CD4-positive, alpha-beta T cell (primary cell): ENCODE measurements around the gene RTP3. TPM values are rescaled to one million over a fixed set of nuclear protein-coding genes. Genes with fewer than 3 reads are reported as not detected.

Experiments used
- ATAC-seq: fragments of 200-7000 bp; cut with Tn5 transposase; one replicate; pipeline ENCODE4 v1.10.0; 2022; ENCODE audit warnings: mild to moderate bottlenecking; ENCODE audit not compliant: poor library complexity
- CTCF ChIA-PET: fragments of 350-600 bp; sonication (Branson Sonifier 250); formaldehyde crosslinking; loops from one replicate; lab custom pipeline; 2021; ENCODE audit warnings: antibody characterized with exemption, inconsistent platforms; lab: Charles Lee
- POLR2A ChIA-PET: fragments of 350-600 bp; sonication (Branson Sonifier 250); formaldehyde crosslinking; loops from one replicate; lab custom pipeline; 2021; ENCODE audit warnings: antibody characterized with exemption, inconsistent platforms; lab: Charles Lee
- DNase-seq, 14 experiments: peaks; one replicate each; pipeline ENCODE4 v3.0.0-alpha.2; 2013 to 2020; ENCODE audit warnings: mixed read lengths in 2 of 14
- H3K27ac ChIP-seq, 2 donors: one replicate each; pipeline versions ENCODE4 v1.5.1 to v1.7.0; 2013; ENCODE audit warnings: low read length in 2 of 2, low read depth in 1 of 2, mild to moderate bottlenecking in 1 of 2
- H3K27me3 ChIP-seq, 2 experiments: 1 replicate in 1 of 2; 2 replicates in 1 of 2; pipeline versions ENCODE4 v1.6.1 to v1.7.0; 2013; ENCODE audit warnings: low read length in 2 of 2, control low read depth in 1 of 2, mild to moderate bottlenecking in 1 of 2, moderate library complexity in 1 of 2; ENCODE audit not compliant: insufficient read depth in 2 of 2, control insufficient read depth in 1 of 2
- H3K36me3 ChIP-seq: one replicate; pipeline ENCODE4 v1.6.1; 2013; ENCODE audit warnings: low read length, control low read depth; ENCODE audit not compliant: insufficient read depth
- H3K4me1 ChIP-seq: one replicate; pipeline ENCODE4 v1.6.1; 2013; ENCODE audit warnings: low read length, control low read depth; ENCODE audit not compliant: insufficient read depth
- H3K4me3 ChIP-seq: one replicate; pipeline ENCODE4 v1.5.1; 2013; ENCODE audit warnings: mild to moderate bottlenecking, low read length, moderate library complexity
- H3K9me3 ChIP-seq, 2 experiments: 1 replicate in 1 of 2; 2 replicates in 1 of 2; pipeline versions ENCODE4 v1.6.1 to v1.7.0; 2013; ENCODE audit warnings: low read length in 2 of 2, mild to moderate bottlenecking in 2 of 2, control low read depth in 1 of 2, moderate library complexity in 1 of 2; ENCODE audit not compliant: control insufficient read depth in 1 of 2, insufficient read depth in 1 of 2
- H3K27ac Mint-ChIP-seq: one replicate; pipeline ENCODE4 v1.8.0; 2020; ENCODE audit warnings: mixed read lengths
- H3K27me3 Mint-ChIP-seq: one replicate; pipeline ENCODE4 v1.8.0; 2021; ENCODE audit warnings: mixed read lengths
- H3K36me3 Mint-ChIP-seq: one replicate; pipeline ENCODE4 v1.8.0; 2021; ENCODE audit warnings: low read depth, mixed read lengths
- H3K4me1 Mint-ChIP-seq: one replicate; pipeline ENCODE4 v1.8.0; 2021; ENCODE audit warnings: low read depth, mixed read lengths
- H3K4me3 Mint-ChIP-seq: one replicate; pipeline ENCODE4 v1.8.0; 2020; ENCODE audit warnings: mild to moderate bottlenecking, mixed read lengths
- H3K9me3 Mint-ChIP-seq: one replicate; pipeline ENCODE4 v1.8.0; 2020; ENCODE audit warnings: mixed read lengths
- CTCF ChIP-seq: fragments of 200-600 bp; IDR thresholded peaks from one replicate; pipeline ENCODE4 v1.8.0; 2022; ENCODE audit warnings: antibody characterized with exemption, mild to moderate bottlenecking
- intact Hi-C, 2 experiments: fragments of 100-400 bp; cut with DNase I in 1 of 2; cut with micrococcal nuclease in 1 of 2; formaldehyde crosslinking; loops; one replicate each; pipeline versions ENCODE4 v1.15.1 to v1.9.0; 2023 to 2025; cut with DNase I, micrococcal nuclease
- total RNA-seq, 174 experiments: library from RNA in 2 of 174; stranded (reverse) in 2 of 174; gene quantifications; one replicate each; pipeline ENCODE4 v1.2.3 and lab custom pipeline; 2021 to 2026

Gene RTP3
- total RNA-seq, 2 experiments from 2014 or later, result not detected

GRCh38 chr3:46479696-46480095 lies 18.1 kb upstream of the RTP3 start:
- ATAC-seq (no peak), DNase-seq (no peak)
- Histone ChIP-seq H3K4me3 (no peak overlapping the region), H3K9me3 (peaks cover 0 to 5% of the 10 kb centered on the region in 2 experiments), H3K36me3 (no peaks in the 10 kb centered on the region), H3K4me1 (no peaks in the 10 kb centered on the region), H3K27ac (no peak overlapping the region), H3K27me3 (peaks cover 0 to 8% of the 10 kb centered on the region in 2 experiments)
- Mint-ChIP-seq H3K4me3 (no peak overlapping the region), H3K9me3 (peaks cover 8% of the 10 kb centered on the region), H3K27ac (no peak overlapping the region), H3K4me1 (no peaks in the 10 kb centered on the region), H3K36me3 (no peaks in the 10 kb centered on the region), H3K27me3 (peaks cover 16% of the 10 kb centered on the region)
- ChIA-PET POLR2A (no interaction called here), CTCF (interaction anchor here (1.7 to 1.8 kb wide), 2 partner anchors 9 to 79 kb away, joined by 5 to 6 read pairs; no protein-coding TSS in a partner anchor)
- intact Hi-C loops, result no loop called here
- no peak for TF ChIP-seq CTCF

GRCh38 chr3:46480491-46481195 lies 17.1 kb upstream of the RTP3 start:
- no peak overlapping the region for H3K27ac ChIP-seq
- no peaks in the 10 kb centered on the region for H3K4me1 ChIP-seq
- no peaks in the 10 kb centered on the region for H3K4me1 Mint-ChIP-seq
- peaks cover 0 to 8% of the 10 kb centered on the region in 2 experiments for H3K27me3 ChIP-seq
- H3K9me3 Mint-ChIP-seq, result no peaks in the 10 kb centered on the region
- intact Hi-C loops, result no loop called here
- no peak overlapping the region for H3K4me3 Mint-ChIP-seq
- no peak overlapping the region for H3K4me3 ChIP-seq
- H3K36me3 ChIP-seq, result no peaks in the 10 kb centered on the region
- ATAC-seq, result no peak
- H3K27me3 Mint-ChIP-seq, result peaks cover 16% of the 10 kb centered on the region
- POLR2A ChIA-PET, result no interaction called here
- CTCF ChIA-PET, result interaction anchor here (1.7 to 1.8 kb wide), 2 partner anchors 8 to 78 kb away, joined by 5 to 6 read pairs; no protein-coding TSS in a partner anchor
- H3K36me3 Mint-ChIP-seq, result no peaks in the 10 kb centered on the region
- no peaks in the 10 kb centered on the region for H3K9me3 ChIP-seq
- no peak overlapping the region for H3K27ac Mint-ChIP-seq
- TF ChIP-seq CTCF, result no peak
- no peak for DNase-seq

GRCh38 chr3:46481636-46482035 lies 16.1 kb upstream of the RTP3 start:
- peaks cover 0 to 8% of the 10 kb centered on the region in 2 experiments for H3K27me3 ChIP-seq
- Mint-ChIP-seq H3K27me3 (peaks cover 16% of the 10 kb centered on the region), H3K4me1 (no peaks in the 10 kb centered on the region), H3K9me3 (no peaks in the 10 kb centered on the region), H3K36me3 (no peaks in the 10 kb centered on the region), H3K4me3 (no peak overlapping the region), H3K27ac (no peak overlapping the region)
- no peaks in the 10 kb centered on the region for H3K36me3 ChIP-seq
- no peaks in the 10 kb centered on the region for H3K4me1 ChIP-seq
- no peak for TF ChIP-seq CTCF
- H3K27ac ChIP-seq, result no peak overlapping the region
- intact Hi-C loops, result no loop called here
- ATAC-seq, result no peak
- H3K9me3 ChIP-seq, result no peaks in the 10 kb centered on the region
- no peak overlapping the region for H3K4me3 ChIP-seq
- no peak for DNase-seq
- POLR2A ChIA-PET, result no interaction called here
- CTCF ChIA-PET, result interaction anchor here (1.8 kb wide), 1 partner anchor 77 kb away, joined by 5 read pairs; no protein-coding TSS in a partner anchor
